ENCODE data around the gene TUBB6. TPM values are rescaled to one million over a fixed set of nuclear protein-coding genes. Genes with fewer than 3 reads are reported as not detected.
A peak's percentile ranks its signal among the peaks of the same experiment; 100 is the strongest.

The TUBB6 gene
- total RNA-seq, 1 donor from 2014 or later: 273 TPM

- DNase-seq: no peak
Measured at GRCh38 chr18:12291161-12291560, 16.9 kb upstream of the TUBB6 start.

GRCh38 chr18:12291690-12292089, 16.4 kb upstream of the TUBB6 start:
- DNase-seq: no peak

- no peak for DNase-seq
Measured at GRCh38 chr18:12293831-12294230, 14.2 kb upstream of the TUBB6 start.

- no peak for DNase-seq
Measured at GRCh38 chr18:12295389-12296086, 12.5 kb upstream of the TUBB6 start.

- DNase-seq: no peak
Measured at GRCh38 chr18:12296087-12296403, 12.0 kb upstream of the TUBB6 start.

- no peak for DNase-seq
Measured at GRCh38 chr18:12296457-12296856, 11.6 kb upstream of the TUBB6 start.

GRCh38 chr18:12299862-12300261, 8.2 kb upstream of the TUBB6 start:
- DNase-seq: no peak

GRCh38 chr18:12301263-12302005, 6.6 kb upstream of the TUBB6 start:
- no peak for DNase-seq

- no peak for DNase-seq
Measured at GRCh38 chr18:12302391-12303147, 5.5 kb upstream of the TUBB6 start.

GRCh38 chr18:12304351-12305210, 3.5 kb upstream of the TUBB6 start:
- DNase-seq: peak; percentile 81

- no peak for DNase-seq
Measured at GRCh38 chr18:12305211-12305610, 2.8 kb upstream of the TUBB6 start.

GRCh38 chr18:12305930-12306629, 2.0 kb upstream of the TUBB6 start:
- DNase-seq: no peak

- peak; percentile 78 for DNase-seq
Measured at GRCh38 chr18:12306752-12307700, 1.0 kb upstream of the TUBB6 start.

- peak; percentile 86 for DNase-seq
Measured at GRCh38 chr18:12308386-12309100, 502 bp downstream of the TUBB6 start.

- no peak for DNase-seq
Measured at GRCh38 chr18:12309683-12310198, 1.7 kb downstream of the TUBB6 start.

- no peak for DNase-seq
Measured at GRCh38 chr18:12310762-12311161, 2.7 kb downstream of the TUBB6 start.

GRCh38 chr18:12312976-12313375, 4.9 kb downstream of the TUBB6 start:
- DNase-seq: no peak

- no peak for DNase-seq
Measured at GRCh38 chr18:12313530-12314245, 5.6 kb downstream of the TUBB6 start.

Measured in tongue (tissue), 2 donors.